ENCODE data around the gene ARID1A. TPM values are rescaled to one million over a fixed set of nuclear protein-coding genes. Genes with fewer than 3 reads are reported as not detected.

ARID1A gene
- total RNA-seq, 2 donors from 2014 or later: 71.4 to 92.8 TPM

- Histone ChIP-seq H3K27ac (no peak overlapping the region), H3K27me3 (replicated peaks; ENCODE audit: insufficient read depth) (no peaks in the 10 kb centered on the region), H3K4me1 (replicated peaks) (peaks cover 4% of the 10 kb centered on the region), H3K4me3 (no peak overlapping the region), H3K36me3 (no peaks in the 10 kb centered on the region), H3K9me3 (no peaks in the 10 kb centered on the region)
- WGBS: 81% methylated on average over 8 of the region's 8 CpGs
- TF ChIP-seq POLR2A (IDR thresholded peaks at IDR 0.05) (no peak), POLR2AphosphoS5 (IDR thresholded peaks at IDR 0.05) (no peak), CTCF (IDR thresholded peaks at IDR 0.05) (no peak)
- no peak for DNase-seq (ENCODE audit: low spot score)
- intact Hi-C loops (cut with DNase I): no loop called here
Measured at GRCh38 chr1:26743426-26744059, 47.7 kb downstream of the ARID1A start.

- H3K27ac ChIP-seq: peak overlapping the region in 1 of 2 donors; percentile 12
- H3K9me3 ChIP-seq: no peaks in the 10 kb centered on the region
- intact Hi-C loops (cut with DNase I): no loop called here
- no peaks in the 10 kb centered on the region for H3K27me3 ChIP-seq (replicated peaks; ENCODE audit: insufficient read depth)
- H3K4me3 ChIP-seq: no peak overlapping the region
- peaks cover 4% of the 10 kb centered on the region for H3K4me1 ChIP-seq (replicated peaks)
- WGBS: 49% methylated on average over 8 of the region's 8 CpGs
- peak; percentile 37 for DNase-seq (ENCODE audit: low spot score)
- TF ChIP-seq CTCF (IDR thresholded peaks at IDR 0.05) (no peak), POLR2AphosphoS5 (IDR thresholded peaks at IDR 0.05) (peak; percentile 64)
- H3K36me3 ChIP-seq: peaks cover 0 to 1% of the 10 kb centered on the region in 2 donors
Measured at GRCh38 chr1:26744075-26744959, 48.5 kb downstream of the ARID1A start.

DNA sequence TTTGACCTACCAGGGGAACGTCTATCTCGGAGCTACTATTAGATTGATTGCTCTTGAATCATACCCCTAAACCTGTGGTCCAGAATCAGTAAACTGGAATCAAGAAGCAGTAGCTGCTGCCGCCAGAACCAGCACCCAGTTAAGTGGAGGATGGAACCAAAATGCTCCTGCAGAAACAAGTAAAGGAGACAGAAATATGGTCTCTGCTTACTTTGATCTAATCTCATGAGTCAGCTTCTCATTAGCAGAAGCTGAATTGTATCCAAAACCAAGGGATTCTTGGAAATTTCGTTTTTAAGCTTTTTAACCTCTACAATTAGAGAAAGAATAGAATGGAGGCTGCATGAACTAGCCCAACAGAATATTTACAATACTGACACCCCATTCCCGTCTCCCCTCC is 49.4 kb downstream of the ARID1A start:
- Histone ChIP-seq H3K4me3 (no peak overlapping the region), H3K9me3 (no peaks in the 10 kb centered on the region), H3K27ac (no peak overlapping the region), H3K4me1 (replicated peaks) (peaks cover 4% of the 10 kb centered on the region), H3K36me3 (peaks cover 0 to 4% of the 10 kb centered on the region in 2 donors), H3K27me3 (replicated peaks; ENCODE audit: insufficient read depth) (no peaks in the 10 kb centered on the region)
- intact Hi-C loops (cut with DNase I): no loop called here
- DNase-seq (ENCODE audit: low spot score): no peak
- WGBS: 55% methylated on average over 5 of the region's 5 CpGs
- TF ChIP-seq POLR2AphosphoS5 (IDR thresholded peaks at IDR 0.05) (no peak), CTCF (IDR thresholded peaks at IDR 0.05) (no peak), POLR2A (IDR thresholded peaks at IDR 0.05) (no peak)

DNA sequence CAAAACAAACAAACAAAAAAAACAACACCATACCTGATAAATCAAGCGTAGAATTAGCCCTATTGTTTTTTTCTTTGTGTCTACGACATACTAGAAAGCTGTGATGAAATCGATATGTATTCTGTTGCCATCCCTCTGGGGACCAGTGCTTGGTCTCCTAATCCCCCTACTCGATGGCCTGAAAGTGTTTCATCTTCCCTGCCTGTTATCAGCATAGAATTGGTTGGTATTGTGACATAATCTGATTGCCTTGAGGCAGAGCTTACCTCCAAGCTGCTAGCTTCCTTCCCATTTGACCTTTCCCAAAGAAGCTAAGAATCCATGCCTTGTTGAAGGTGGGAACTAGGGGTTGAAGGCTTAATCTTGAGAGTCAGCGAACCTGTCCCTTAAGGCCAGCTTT is 51.2 kb downstream of the ARID1A start:
- peaks cover 4% of the 10 kb centered on the region for H3K4me1 ChIP-seq (replicated peaks)

More for the DNA sequence above, 51.2 kb downstream of the ARID1A start:
- H3K27ac ChIP-seq: no peak overlapping the region
- no peak overlapping the region for H3K4me3 ChIP-seq
- intact Hi-C loops (cut with DNase I): no loop called here
- 95% methylated on average over 5 of the region's 5 CpGs for WGBS
- peaks cover 0 to 4% of the 10 kb centered on the region in 2 donors for H3K36me3 ChIP-seq
- H3K9me3 ChIP-seq: no peaks in the 10 kb centered on the region
- TF ChIP-seq CTCF (IDR thresholded peaks at IDR 0.05) (no peak), POLR2A (IDR thresholded peaks at IDR 0.05) (no peak), POLR2AphosphoS5 (IDR thresholded peaks at IDR 0.05) (no peak)
- H3K27me3 ChIP-seq (replicated peaks; ENCODE audit: insufficient read depth): no peaks in the 10 kb centered on the region
- DNase-seq (ENCODE audit: low spot score): no peak

Measured in prostate gland (tissue), 2 donors.